ENCODE data around the gene SEMA4D.

SEMA4D gene

DNA sequence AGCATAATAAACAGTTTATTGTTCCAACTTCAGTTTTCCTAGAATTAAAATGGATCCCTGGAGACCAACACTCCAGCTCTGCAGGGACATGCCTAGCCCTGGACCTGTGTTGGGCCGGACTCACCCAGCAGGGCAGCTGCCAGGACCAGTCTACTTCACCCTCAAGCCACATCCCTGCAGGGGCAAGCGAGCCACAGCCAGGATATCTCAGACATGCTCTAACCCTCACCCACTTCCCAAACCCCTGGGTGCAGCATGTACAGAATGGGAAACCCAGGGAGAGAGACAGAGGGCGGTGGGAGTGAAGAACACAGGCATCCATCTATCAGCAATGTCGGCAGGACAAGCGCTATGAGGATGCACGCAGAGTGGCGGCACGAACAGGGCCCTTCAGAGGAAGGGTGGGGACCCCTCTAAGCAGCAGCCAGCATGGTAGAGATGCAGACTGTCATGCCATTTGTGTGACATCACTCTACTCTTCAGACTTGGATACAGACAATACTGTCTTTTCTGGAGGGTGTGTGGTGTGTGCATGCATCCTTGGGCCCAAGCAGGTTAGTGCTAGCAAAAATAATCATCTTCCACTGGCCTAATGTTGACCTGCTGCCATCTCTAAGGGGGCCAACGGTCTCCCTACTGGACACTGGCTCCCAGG lies 83.1 kb downstream of the SEMA4D start:
- H3K9me3 Mint-ChIP-seq, result peaks cover 15% of the 10 kb centered on the region
- peaks cover 10% of the 10 kb centered on the region for H3K36me3 Mint-ChIP-seq (ENCODE audit: low read depth)
- no peak overlapping the region for H3K27ac Mint-ChIP-seq
- peaks cover 4% of the 10 kb centered on the region for H3K27me3 Mint-ChIP-seq (ENCODE audit: low read depth)
- peaks cover 28% of the 10 kb centered on the region for H3K4me1 Mint-ChIP-seq
- TF ChIP-seq, protein P1, sequence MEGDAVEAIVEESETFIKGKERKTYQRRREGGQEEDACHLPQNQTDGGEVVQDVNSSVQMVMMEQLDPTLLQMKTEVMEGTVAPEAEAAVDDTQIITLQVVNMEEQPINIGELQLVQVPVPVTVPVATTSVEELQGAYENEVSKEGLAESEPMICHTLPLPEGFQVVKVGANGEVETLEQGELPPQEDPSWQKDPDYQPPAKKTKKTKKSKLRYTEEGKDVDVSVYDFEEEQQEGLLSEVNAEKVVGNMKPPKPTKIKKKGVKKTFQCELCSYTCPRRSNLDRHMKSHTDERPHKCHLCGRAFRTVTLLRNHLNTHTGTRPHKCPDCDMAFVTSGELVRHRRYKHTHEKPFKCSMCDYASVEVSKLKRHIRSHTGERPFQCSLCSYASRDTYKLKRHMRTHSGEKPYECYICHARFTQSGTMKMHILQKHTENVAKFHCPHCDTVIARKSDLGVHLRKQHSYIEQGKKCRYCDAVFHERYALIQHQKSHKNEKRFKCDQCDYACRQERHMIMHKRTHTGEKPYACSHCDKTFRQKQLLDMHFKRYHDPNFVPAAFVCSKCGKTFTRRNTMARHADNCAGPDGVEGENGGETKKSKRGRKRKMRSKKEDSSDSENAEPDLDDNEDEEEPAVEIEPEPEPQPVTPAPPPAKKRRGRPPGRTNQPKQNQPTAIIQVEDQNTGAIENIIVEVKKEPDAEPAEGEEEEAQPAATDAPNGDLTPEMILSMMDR (IDR thresholded peaks at IDR 0.05; ENCODE audit: unreplicated experiment in 3 of 3), result no peak
- no peak overlapping the region for H3K4me3 Mint-ChIP-seq

DNA sequence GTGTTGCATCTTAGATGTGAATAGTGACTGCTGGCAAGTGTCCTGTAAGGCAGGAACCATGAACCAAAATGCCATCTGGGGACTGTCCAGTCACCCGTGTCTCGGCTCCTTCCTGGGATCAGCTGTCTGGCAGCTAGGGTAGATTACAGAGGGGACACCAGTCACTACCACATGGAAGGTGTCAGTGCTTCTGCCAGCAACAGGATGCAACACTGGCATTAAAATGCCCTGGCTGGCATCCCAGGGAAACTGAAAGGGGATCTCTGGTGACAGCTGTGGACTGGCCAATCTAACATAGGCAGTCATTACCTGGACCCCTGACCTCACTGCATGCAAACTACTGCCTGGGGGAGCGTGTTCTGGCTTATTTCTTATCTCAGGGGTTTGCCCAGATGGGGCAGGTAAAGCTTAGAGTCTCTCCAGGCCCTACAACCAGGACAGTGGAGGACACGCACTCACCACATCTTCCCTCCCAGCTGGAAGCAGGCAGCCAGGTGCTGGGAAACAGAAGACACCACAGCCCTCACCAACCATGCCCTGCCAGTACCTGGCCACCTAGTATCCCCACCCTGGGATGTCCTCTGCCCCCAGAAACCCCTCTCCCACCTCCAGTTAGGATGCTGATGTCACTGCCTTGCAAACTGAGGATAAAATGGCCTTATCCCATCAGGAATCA lies 83.8 kb downstream of the SEMA4D start:
- Mint-ChIP-seq H3K4me1 (peaks cover 26% of the 10 kb centered on the region), H3K27me3 (ENCODE audit: low read depth) (peaks cover 4% of the 10 kb centered on the region), H3K4me3 (no peak overlapping the region)

DNA sequence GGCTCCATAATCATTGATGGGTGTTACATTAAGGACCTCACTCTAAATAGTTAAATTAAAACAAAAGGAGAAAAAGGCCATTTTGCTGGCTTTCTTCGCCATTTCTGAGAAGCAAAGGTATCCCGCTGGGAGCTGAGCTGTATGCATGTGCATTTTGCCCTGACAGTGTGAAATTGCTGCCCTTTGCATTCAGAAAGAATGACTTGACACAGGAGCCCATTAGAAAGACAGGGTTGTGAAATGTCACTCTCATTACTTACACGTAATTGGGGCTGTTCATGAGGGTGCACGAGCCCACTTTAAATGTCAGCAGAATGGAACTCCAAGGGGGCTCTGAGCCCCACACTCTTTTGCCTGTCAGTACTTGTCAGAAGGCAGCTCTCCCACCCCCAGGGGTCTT lies 85.0 kb downstream of the SEMA4D start:
- no peak overlapping the region for H3K4me3 Mint-ChIP-seq
- peaks cover 16% of the 10 kb centered on the region for H3K4me1 Mint-ChIP-seq
- peaks cover 13% of the 10 kb centered on the region for H3K36me3 Mint-ChIP-seq (ENCODE audit: low read depth)
- peaks cover 15% of the 10 kb centered on the region for H3K9me3 Mint-ChIP-seq
- H3K27me3 Mint-ChIP-seq (ENCODE audit: low read depth), result peaks cover 7% of the 10 kb centered on the region
- peak overlapping the region in 1 of 3 experiments; percentile 68 for H3K27ac Mint-ChIP-seq
- TF ChIP-seq, protein P1 (IDR thresholded peaks at IDR 0.05; ENCODE audit: unreplicated experiment in 3 of 3), result no peak

More for the DNA sequence above, 83.8 kb downstream of the SEMA4D start:
- no peak overlapping the region for H3K27ac Mint-ChIP-seq
- peaks cover 13% of the 10 kb centered on the region for H3K36me3 Mint-ChIP-seq (ENCODE audit: low read depth)
- peaks cover 15% of the 10 kb centered on the region for H3K9me3 Mint-ChIP-seq
- TF ChIP-seq, protein P1 (IDR thresholded peaks at IDR 0.05; ENCODE audit: unreplicated experiment in 3 of 3), result no peak

DNA sequence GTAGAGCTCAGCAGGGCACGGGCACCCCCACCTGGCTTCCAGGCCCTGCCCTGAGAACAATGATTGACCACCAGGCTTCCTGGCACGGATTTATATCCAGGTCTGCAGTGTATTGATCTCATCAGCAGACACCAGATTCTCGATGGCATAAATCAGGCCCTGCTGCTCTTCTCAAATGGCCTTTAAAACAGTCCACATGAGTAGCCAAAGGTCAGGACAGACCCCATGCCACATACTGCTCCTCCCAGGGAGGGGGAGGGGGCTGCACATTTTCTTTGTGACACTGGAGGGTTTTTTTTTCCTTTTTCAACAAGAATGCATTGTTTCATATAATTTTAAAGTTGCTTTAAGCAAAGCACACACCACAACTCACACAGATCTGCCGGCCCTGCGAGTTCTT lies 85.4 kb downstream of the SEMA4D start:
- H3K4me3 Mint-ChIP-seq, result no peak overlapping the region
- TF ChIP-seq, protein P1 (IDR thresholded peaks at IDR 0.05; ENCODE audit: unreplicated experiment in 3 of 3), result no peak
- H3K27ac Mint-ChIP-seq, result peak overlapping the region in 1 of 3 experiments; percentile 68
- peaks cover 16% of the 10 kb centered on the region for H3K36me3 Mint-ChIP-seq (ENCODE audit: low read depth)
- peaks cover 8% of the 10 kb centered on the region for H3K27me3 Mint-ChIP-seq (ENCODE audit: low read depth)
- peaks cover 12% of the 10 kb centered on the region for H3K4me1 Mint-ChIP-seq
- H3K9me3 Mint-ChIP-seq, result peaks cover 18% of the 10 kb centered on the region

DNA sequence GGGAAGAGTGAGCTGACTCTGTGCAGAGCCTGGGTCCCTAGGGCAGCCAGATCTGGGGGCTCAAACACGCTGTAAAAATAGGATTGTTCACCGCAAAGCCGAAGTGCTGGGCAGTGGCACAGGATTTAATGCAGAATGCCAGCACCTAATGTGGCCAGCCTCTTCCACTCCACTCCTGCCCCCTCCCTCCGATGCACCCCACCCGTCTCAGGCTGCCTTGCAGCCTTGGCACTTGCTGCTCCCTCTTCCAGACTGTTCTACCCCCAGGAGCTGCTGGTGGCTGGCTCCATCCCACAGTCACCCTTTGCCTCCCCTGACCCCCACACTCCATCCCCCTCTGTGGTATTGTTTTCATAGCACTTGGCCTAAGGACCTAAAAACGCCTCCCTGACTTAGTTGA lies 86.2 kb downstream of the SEMA4D start:
- TF ChIP-seq, protein P1 (IDR thresholded peaks at IDR 0.05; ENCODE audit: unreplicated experiment in 3 of 3), result no peak
- Mint-ChIP-seq H3K27me3 (ENCODE audit: low read depth) (peaks cover 10% of the 10 kb centered on the region), H3K36me3 (ENCODE audit: low read depth) (peaks cover 18% of the 10 kb centered on the region), H3K9me3 (peaks cover 20% of the 10 kb centered on the region), H3K27ac (peak overlapping the region in 1 of 3 experiments; percentile 68), H3K4me3 (no peak overlapping the region), H3K4me1 (peaks cover 9% of the 10 kb centered on the region)
